Measurements from ENCODE around the gene SPRY4.

GRCh38 chr5:142305211-142305610, 19.6 kb downstream of the SPRY4 start:
- TF ChIP-seq CTCF (IDR thresholded peaks at IDR 0.05) (no peak), POLR2A (IDR thresholded peaks at IDR 0.05) (no peak)

Data from adrenal gland (tissue), 5 donors.